HCT116 (cell line): ENCODE data around the gene RHBDF1.

Source experiments
- ATF3 ChIP-seq: IDR thresholded peaks from 2 replicates; pipeline ENCODE4 v1.6.1; 2012
- EGR1 ChIP-seq: IDR thresholded peaks from 2 replicates; pipeline ENCODE4 v1.6.1; 2012; ENCODE audit warnings: low read depth
- ELF1 ChIP-seq: IDR thresholded peaks from 2 replicates; pipeline ENCODE4 v1.6.1; 2012; ENCODE audit warnings: low read depth, borderline replicate concordance
- EZH2 ChIP-seq: fragments of 200-600 bp; sonication (generic); IDR thresholded peaks from 2 replicates; pipeline ENCODE4 v1.6.1; 2017; ENCODE audit warnings: antibody characterized with exemption, mixed run types
- EZH2phosphoT487 ChIP-seq: fragments of 200-600 bp; IDR thresholded peaks from 2 replicates; pipeline ENCODE4 v1.6.1; 2018; ENCODE audit warnings: antibody characterized with exemption, borderline replicate concordance
- JUND ChIP-seq: IDR thresholded peaks from 2 replicates; pipeline ENCODE4 v1.6.1; 2012
- MAX ChIP-seq: IDR thresholded peaks from 2 replicates; pipeline ENCODE4 v1.6.1; 2012
- POLR2A ChIP-seq: IDR thresholded peaks from 2 replicates; pipeline ENCODE4 v1.7.0; 2011; ENCODE audit warnings: borderline replicate concordance; ENCODE audit not compliant: insufficient read depth, insufficient read length; ENCODE audit errors: extremely low read depth
- POLR2AphosphoS5 ChIP-seq: IDR thresholded peaks from 2 replicates; pipeline ENCODE4 v1.6.1; 2011; ENCODE audit warnings: mild to moderate bottlenecking, low read depth, low read length, moderate library complexity
- RAD21 ChIP-seq: IDR thresholded peaks from 2 replicates; pipeline ENCODE4 v1.6.1; 2012; ENCODE audit warnings: low read depth, mild to moderate bottlenecking
- TCF7L2 ChIP-seq: IDR thresholded peaks from 2 replicates; pipeline ENCODE4 v1.7.0; 2011; ENCODE audit warnings: borderline replicate concordance, inconsistent platforms; ENCODE audit not compliant: insufficient read depth, insufficient read length; ENCODE audit errors: extremely low read depth
- YY1 ChIP-seq: IDR thresholded peaks from 2 replicates; pipeline ENCODE4 v1.6.1; 2011; ENCODE audit warnings: low read length, low read depth, moderate library complexity, mild to moderate bottlenecking; ENCODE audit not compliant: insufficient replicate concordance; ENCODE audit errors: extremely low read depth
- TF ChIP-seq, protein P1 (sequence below), 3 experiments: fragments of 200-600 bp in 1 of 3; sonication (generic) in 1 of 3; IDR thresholded peaks in 2 of 3; conservative IDR thresholded peaks in 1 of 3; 2 replicates each; pipeline ENCODE4 v1.5.1; 2012 to 2017; ENCODE audit warnings: low read depth in 2 of 3, low read length in 2 of 3, antibody characterized with exemption in 1 of 3, borderline replicate concordance in 1 of 3, control low read depth in 1 of 3, mild to moderate bottlenecking in 1 of 3, mixed read lengths in 1 of 3, mixed run types in 1 of 3, moderate library complexity in 1 of 3; ENCODE audit not compliant: insufficient read depth in 1 of 3

DNA sequence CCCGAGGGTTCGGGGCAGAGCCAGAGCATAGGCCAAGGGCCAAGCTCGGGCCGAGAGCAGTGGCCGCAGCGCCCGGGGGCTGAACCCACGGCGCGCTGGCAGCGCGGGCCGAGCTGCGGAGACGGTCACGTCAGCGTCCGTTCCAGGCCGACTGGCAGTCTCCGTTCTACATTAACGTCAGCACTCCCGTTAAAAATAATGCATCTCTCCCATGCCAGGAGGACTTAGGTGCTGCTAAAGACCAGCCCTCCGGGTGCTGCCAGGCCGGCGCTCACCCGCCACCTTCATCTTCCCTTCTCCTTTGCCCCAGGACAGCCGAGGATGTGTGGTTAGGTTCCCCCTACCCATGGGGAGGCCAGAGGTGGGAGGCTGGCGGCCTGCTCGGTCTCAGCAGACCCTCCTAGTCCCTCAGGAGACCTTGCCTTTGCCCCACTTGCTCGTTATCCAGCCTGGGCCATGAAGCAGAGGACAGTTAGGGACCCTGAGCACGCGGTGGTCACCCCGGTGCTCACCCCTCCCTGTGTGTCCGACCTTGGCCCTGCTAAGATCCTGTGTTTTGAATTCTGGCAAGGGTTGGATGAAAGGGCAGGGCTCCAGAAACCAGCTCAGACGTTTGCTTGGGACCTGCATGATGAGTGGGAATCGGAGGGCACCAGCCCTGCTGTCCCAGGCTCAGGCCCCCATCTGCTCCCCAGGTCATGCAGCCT is 6.2 kb upstream of the RHBDF1 start:
- TF ChIP-seq MAX (no peak), ATF3 (no peak), RAD21 (no peak), YY1 (no peak), EGR1 (no peak), POLR2A (no peak), EZH2phosphoT487 (no peak), JUND (no peak), POLR2AphosphoS5 (no peak), ELF1 (no peak), EZH2 (no peak), TCF7L2 (no peak)
- TF ChIP-seq, protein P1, sequence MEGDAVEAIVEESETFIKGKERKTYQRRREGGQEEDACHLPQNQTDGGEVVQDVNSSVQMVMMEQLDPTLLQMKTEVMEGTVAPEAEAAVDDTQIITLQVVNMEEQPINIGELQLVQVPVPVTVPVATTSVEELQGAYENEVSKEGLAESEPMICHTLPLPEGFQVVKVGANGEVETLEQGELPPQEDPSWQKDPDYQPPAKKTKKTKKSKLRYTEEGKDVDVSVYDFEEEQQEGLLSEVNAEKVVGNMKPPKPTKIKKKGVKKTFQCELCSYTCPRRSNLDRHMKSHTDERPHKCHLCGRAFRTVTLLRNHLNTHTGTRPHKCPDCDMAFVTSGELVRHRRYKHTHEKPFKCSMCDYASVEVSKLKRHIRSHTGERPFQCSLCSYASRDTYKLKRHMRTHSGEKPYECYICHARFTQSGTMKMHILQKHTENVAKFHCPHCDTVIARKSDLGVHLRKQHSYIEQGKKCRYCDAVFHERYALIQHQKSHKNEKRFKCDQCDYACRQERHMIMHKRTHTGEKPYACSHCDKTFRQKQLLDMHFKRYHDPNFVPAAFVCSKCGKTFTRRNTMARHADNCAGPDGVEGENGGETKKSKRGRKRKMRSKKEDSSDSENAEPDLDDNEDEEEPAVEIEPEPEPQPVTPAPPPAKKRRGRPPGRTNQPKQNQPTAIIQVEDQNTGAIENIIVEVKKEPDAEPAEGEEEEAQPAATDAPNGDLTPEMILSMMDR (IDR thresholded peaks at IDR 0.05 in 2 of 3, conservative IDR thresholded peaks at IDR 0.05 in 1 of 3; ENCODE audit: borderline replicate concordance in 1 of 3, insufficient read depth in 1 of 3, low read depth in 2 of 3, low read length in 2 of 3) = no peak
